22Rv1 (cell line): ENCODE data around the gene FECH.

Source experiments
- CTCF ChIP-seq: fragments of 450-650 bp; IDR thresholded peaks from 2 replicates; pipeline ENCODE4 v1.5.1; 2017; ENCODE audit warnings: mild to moderate bottlenecking
- ZFX ChIP-seq: fragments of 450-650 bp; IDR thresholded peaks from 2 replicates; pipeline ENCODE4 v1.6.1; 2017; ENCODE audit warnings: antibody characterized with exemption, borderline replicate concordance

- no peak for TF ChIP-seq CTCF
- no peak for TF ChIP-seq ZFX
Observed at GRCh38 chr18:57586251-57587049, at the start of gene FECH.
